Right ventricle myocardium inferior (tissue), 1 donor: ENCODE results near the gene ANTXR1. TPM values are rescaled to one million over a fixed set of nuclear protein-coding genes. Genes with fewer than 3 reads are reported as not detected.

Source experiments
- ATAC-seq: fragments of 200-7000 bp; cut with Tn5 transposase; one replicate; pipeline ENCODE4 v1.9.1; 2020; ENCODE audit warnings: mild to moderate bottlenecking, moderate library complexity
- DNase-seq: peaks from one replicate; pipeline ENCODE4 v3.0.0; 2021; ENCODE audit errors: missing footprints
- intact Hi-C: fragments of 100-400 bp; cut with DNase I; formaldehyde crosslinking; loops from one replicate; pipeline ENCODE4 v1.11.0; 2022
- total RNA-seq: library from RNA; stranded (reverse); fragmentation: NEBNext Ultra II Directional; extraction: Animal tissue kit (Norgen Biotek cat#: 25700); gene quantifications from one replicate; pipeline ENCODE4 v1.2.1, GENCODE V29; 2021
- donor health status: DM: no; HTN: yes; CAD: no; lungs with severe emphysema.

Gene ANTXR1
- total RNA-seq, 1 donor from 2014 or later = 31.9 TPM

DNA sequence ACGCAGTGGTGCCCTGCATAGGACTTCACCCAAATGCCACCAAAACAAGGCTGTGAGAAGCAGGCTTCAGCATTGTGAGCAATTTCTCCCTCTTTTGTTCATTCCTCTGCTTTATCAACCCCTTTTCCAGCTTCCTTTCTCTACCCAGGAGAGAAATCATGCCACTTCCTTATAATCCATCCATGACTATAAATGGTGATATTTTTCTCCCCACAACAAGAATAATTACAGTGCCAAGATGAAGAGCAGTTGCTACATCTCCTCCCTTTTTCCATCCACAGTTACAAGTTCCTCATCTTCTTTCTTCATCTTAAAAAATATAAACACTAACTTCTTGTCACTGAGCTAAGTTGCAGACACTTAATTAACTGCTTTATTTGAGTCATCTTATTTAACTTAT lies 167.2 kb downstream of the ANTXR1 start:
- ATAC-seq (no peak), DNase-seq (no peak)
- intact Hi-C loops = no loop called here

DNA sequence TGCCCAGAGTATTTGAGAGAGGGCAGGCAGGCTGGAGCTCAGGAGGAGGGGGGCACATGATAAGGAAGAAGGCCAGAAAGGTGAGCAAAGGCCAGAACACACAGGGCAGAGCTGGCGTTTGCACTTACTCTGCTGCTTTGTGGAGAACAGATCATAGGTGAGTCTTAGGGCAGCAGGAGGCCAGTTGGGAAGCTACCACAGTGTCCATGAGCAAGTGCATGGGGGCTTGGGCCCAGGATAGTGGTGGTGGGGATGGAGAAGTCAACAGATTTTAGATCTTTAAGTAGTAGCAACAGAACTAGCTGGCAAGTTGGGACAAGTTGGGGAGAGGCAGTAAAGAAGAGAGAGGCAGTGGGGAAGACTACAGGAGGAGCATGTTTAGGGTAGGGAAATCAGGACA lies 168.0 kb downstream of the ANTXR1 start:
- intact Hi-C loops = no loop called here

DNA sequence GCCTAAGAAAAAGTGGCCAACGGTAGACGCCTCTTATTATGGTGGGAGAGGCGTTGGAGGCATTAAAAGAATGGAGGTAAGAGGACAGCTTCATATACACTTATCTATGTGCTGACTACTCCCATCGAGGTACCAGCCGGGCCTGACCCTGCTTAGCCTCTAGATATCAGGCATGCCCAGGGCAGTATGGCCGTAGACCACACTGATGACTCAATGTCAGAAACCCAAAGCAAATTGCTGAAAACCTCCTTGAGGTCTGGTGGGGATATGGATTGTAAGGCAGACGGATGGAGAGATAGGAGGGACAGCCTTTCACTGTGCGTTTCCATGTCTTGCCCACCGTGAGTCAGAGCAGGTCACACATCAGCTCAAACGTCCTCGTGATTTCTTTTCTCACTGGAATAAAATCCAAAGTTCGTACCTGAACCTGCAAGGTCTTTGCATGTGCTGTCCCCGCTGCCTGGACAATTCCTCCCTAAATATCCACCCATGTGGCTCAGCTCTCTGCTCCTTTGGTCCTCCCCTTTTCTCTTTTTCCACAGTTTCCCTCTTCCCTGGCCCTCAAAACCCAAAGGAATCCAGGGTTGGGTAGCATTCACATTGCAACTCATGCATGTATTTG lies 168.9 kb downstream of the ANTXR1 start:
- intact Hi-C loops = no loop called here
- no peak for ATAC-seq
- no peak for DNase-seq

More for the DNA sequence above, 168.0 kb downstream of the ANTXR1 start:
- DNase-seq (no peak), ATAC-seq (no peak)

DNA sequence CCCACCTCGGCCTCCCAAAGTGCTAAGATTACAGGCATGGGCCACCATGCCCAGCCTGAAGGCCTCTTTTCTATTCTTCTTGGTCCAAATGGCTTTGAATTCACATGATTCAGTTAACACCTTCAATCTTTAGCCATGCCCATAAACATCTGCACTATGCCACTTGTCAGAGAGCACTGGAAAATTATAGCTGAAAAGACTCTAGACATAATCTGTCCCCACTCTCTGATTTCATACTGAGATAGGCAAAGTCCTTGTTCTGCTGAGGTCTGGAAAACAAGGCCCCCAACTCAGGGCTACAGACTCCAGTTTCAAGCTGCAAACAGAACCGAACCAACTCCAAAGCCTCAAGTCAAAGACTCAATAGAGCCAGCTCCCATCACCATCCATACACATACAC lies 170.7 kb downstream of the ANTXR1 start:
- ATAC-seq = no peak
- no peak for DNase-seq
- intact Hi-C loops = no loop called here

DNA sequence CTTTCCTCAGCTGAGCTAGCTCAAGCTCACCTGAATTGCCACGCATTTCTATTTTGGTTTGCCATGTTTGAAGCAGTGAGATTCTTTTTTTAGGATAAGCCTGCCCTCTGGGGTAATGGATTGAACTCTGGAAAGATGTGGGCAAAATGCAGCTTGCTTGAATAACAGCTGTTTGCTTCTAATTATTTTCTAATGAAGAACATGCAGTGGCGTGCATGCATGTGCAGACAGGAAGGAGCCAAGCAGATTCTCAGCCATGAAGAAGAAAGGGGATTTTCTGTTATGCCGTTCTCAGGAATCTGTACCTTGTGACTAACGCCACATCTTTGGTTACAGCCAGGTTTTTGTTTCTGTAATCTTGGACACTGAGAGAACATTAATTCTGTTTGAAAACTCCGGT lies 171.2 kb downstream of the ANTXR1 start:
- ATAC-seq (no peak), DNase-seq (no peak)
- intact Hi-C loops = no loop called here

DNA sequence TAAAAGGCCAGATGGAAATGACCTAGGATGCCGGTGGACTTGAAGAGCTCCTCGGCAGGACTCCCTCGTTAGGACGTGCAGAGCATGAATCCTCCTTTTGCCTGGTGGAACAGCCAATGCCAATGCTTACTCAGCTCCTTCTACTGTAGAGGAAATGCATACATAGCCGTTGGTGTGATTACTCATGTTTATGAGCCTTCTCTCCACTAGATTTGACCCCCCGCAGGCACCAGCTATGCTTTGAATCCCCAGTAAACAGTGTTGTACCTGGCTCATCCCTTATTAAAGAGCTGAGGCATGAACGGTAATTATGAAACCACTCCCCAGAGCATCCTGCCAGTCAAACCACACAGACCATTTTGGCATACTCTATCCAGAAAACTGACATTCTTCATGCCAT lies 172.8 kb downstream of the ANTXR1 start:
- ATAC-seq (no peak), DNase-seq (no peak)
- intact Hi-C loops = no loop called here

DNA sequence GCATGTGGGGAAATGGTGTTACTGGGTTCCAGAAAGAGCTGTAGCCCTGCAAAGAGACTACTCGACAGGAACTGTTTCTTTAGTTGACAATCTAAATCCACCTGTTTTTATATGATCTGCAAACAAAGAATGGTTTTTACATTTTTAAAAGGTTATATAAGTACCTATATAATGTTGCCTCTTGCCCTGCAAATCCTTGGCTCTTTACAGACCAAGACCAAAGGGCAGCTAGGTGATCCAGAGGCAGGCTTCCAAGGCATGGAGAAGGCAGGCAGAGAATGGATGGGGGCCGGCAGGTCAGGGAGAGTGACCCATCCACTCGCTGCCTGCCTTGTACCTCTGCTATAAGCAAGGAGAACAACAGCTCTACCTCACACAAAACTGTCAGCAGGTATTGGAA lies 173.6 kb downstream of the ANTXR1 start:
- no peak for ATAC-seq
- DNase-seq = no peak
- intact Hi-C loops = no loop called here

DNA sequence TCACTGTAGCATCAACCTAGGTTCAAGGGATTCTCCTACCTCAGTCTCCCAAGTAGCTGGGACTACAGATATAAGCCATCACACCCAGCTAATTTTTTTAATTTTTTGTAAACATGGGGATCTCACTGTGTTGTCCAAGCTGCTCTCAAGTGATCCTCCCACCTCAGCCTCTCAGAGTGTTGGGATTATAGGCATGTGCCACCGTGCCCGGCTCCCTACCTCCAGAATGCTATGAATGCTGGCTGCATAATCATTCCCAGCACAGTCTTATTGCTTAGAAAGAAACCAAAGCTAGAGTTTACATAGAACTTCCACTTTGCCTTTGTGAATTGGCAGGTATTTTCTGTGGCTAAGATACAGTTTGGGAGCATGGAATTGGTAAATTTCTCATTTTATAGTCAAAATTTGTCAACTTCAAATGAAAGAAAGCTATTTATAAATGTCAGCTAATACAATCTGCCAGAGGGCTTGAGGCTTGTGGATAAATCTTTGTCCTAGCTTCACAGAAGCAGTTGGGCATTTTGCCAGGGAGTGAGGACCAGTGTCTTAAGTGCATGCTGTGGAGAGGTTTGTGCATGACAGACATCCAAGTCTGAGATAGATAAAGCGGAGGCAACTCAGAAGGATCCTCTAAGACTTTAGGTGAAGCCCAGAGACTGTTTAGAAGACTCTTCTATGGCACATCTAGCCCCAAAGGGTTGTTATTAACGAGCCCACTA lies 175.4 kb downstream of the ANTXR1 start:
- no peak for DNase-seq
- intact Hi-C loops = no loop called here
- no peak for ATAC-seq

DNA sequence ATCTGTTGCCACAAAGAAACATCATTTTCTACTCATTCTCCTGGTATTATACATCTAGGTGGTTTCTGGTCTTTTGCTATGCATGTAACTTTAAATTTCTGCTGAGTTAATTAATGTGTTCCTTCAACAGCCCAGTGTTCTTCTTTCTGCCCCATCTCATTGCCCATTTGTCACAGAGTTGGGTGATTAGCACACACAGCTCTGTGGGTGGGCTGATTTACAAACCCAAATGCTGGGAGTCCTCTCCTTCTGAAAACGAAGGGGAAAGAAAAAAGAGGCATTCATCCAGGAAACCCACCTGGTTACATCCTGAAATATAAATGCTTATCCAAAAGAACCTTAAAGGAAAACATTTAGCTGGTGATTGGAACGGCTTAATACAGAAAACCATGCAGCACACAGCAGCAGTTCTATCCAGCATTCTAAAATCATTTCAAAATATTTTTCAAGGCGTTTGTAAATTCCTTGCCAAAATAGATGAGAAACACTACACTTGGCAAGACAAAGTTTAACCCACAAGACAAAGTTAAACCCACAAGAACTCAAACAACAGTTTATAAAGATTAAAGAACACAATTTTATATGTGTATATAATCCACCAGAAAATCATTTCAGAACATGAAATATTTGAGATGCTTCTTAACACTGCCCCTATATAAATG lies 177.9 kb downstream of the ANTXR1 start:
- intact Hi-C loops = no loop called here
- ATAC-seq (no peak), DNase-seq (no peak)

DNA sequence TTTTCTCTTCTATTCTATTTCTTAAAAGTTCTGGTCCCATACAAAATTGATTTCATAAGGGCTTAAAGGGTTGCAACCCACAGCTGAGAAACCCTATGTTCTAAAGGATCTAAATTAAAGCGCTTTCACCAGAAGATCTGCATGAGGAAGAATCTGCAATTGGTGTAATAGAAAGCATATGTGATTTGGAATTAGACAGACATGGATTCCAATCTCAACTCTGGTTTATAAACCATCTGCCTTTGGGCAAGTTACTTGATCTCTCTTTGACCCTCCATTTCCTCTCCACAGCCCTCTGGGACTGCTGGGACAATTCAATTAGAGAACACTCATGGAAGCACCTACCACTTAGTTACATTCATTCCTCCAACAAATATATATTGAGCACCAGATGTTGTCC lies 178.7 kb downstream of the ANTXR1 start:
- no peak for ATAC-seq
- intact Hi-C loops = no loop called here

DNA sequence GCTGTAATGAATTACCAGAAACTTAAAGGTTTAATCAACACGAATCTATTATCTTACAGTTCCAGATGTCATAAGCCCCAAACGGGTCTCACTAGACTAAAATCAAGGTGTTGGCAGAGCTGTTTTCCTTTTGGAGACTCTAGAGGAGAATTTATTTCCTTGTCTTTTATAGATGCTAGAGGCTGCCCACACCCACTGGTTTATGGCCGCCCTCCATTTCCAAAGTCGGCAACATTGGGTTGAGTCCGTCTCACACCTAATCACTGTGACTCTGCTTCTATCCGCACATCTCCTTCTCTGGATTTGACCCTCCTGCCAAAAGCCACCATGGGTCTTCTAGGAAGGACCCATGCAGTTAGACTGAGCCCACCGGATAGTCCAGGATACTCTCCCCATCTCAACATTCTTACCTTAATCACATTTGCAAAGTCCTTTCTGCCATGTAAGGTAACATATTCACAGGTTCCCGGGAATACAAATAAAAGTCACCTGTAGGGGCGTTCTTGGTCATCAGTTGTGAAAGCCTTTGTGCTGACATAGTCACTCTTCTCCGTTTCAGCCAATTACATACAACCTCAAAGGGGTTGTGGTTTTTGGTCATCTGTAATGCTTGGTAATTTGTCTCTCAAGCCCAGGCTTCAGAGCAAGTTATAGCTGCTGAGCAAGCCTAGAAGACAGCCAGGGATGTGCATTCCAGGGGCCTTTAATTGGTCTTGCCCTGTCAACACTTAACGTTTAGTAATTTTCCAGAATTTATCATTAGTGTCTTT lies 179.4 kb downstream of the ANTXR1 start:
- ATAC-seq = no peak
- intact Hi-C loops = no loop called here
- DNase-seq = no peak

More for the DNA sequence above, 178.7 kb downstream of the ANTXR1 start:
- DNase-seq = no peak

DNA sequence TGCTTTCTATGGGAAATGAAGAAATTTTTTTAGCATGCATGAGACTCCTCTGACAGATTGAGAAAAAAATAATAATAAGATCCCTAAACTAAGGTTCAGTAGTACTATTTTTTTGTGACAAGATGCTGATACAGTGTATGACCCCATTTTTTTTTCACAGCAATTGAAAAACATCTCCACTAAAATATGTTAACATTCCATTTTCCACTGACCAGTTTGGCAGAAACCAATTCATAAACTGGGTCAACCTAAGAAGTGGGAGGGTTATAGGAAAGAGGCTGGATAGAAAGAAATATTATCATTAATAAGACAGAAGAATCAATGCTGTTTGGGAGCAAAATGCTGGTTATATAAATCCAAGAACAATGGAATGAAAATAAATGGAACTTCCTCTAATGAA lies 182.7 kb downstream of the ANTXR1 start:
- ATAC-seq = no peak
- DNase-seq = no peak
- intact Hi-C loops = no loop called here

DNA sequence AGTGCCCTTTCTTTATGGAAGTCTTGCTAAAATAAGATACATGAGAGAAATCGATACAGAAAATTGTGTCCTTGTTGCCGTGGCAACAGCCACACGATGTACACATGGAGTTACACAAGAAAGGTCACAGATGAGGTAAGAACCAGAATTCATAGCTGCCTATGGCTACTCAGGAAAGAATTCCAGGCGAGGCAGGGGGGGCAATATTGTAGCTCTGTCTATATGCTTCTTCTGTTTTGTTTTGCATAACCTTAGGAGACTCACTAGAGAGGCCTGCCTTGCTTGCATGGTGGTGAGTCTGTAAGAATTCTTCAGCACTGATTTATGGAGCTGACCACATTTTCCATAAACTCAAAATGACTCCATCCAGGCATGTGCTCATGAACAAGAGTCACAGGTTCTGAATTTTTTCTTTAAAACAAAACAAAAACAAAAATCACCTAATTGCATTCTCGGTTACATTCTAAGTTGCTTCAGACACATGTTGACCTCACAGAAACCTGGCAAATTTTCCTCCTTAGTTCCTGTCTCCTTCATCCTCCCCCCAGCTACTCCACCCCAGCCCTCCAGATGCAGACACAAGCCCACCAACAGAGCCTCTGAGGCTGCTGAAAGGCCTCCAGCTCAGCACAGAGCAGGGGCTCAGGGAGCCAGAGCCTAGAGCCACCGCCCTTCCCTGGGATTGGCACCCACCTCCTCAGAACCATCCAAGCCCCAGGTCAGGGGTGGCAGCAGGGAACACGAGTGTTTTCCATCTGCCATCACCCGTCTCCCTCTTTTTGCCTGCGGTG lies 183.5 kb downstream of the ANTXR1 start:
- peak; percentile 66 for DNase-seq
- ATAC-seq = no peak
- intact Hi-C loops = no loop called here

DNA sequence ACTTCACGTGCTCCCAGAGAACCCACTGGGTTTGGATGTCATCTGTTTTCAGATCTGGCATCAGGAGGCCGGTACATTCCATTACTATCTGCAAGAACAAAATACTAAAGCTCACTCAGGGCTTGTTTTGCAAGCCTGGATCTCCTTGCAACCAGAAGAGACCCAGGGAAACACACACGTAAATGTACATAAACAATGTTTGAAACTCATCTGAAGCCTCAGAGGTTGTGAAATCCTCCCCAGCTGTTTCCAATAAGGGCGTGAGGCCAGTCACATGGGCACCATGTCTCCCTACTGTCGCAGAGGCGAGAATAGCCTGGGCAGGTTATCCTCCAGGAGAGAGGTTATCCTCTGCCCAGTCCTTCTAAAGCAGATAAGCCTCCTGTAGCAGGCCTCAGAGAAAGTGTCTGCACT lies 187.1 kb downstream of the ANTXR1 start:
- peak; percentile 49 for ATAC-seq
- no peak for DNase-seq
- intact Hi-C loops = no loop called here

DNA sequence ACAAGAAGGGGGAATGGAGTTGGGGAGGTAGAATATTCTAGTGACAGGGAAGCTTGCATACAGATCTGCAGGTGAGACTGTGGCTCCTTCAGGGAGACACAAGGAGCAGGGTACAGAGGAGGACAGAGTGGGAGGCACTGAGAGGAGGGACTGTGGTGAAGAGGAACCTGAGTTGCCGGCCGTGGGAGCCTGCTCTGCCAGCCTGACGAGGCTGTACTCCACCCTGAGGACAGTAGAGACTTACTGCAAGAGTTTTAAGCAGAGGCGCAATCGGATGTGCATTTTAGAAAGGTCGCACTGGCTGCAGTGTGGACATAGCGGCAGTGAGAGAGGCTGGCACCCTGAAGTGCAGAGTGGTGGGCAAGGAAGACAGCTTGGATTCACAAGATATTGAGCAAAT lies 188.3 kb downstream of the ANTXR1 start:
- DNase-seq = no peak
- intact Hi-C loops = no loop called here
- no peak for ATAC-seq

DNA sequence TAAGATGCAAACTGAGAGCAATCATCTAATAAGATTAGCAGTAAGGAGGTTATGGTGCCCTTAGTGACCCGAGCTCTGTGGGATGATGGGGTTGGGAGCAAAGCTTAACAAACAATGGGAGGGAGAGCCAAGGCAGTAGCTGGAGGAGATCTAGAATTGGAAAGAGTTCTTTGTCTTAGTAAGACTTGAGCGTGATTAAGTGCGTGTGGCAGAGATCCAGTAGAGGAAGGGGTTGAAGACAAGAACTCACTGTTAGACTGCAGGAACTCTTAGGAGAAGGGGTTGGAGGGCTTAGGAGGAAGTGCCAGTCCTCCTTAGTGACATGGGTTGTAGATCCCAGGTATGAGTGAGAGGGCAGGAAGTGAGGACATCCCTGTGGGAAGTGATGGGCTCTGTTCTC lies 189.3 kb downstream of the ANTXR1 start:
- no peak for ATAC-seq
- intact Hi-C loops = no loop called here
- no peak for DNase-seq

DNA sequence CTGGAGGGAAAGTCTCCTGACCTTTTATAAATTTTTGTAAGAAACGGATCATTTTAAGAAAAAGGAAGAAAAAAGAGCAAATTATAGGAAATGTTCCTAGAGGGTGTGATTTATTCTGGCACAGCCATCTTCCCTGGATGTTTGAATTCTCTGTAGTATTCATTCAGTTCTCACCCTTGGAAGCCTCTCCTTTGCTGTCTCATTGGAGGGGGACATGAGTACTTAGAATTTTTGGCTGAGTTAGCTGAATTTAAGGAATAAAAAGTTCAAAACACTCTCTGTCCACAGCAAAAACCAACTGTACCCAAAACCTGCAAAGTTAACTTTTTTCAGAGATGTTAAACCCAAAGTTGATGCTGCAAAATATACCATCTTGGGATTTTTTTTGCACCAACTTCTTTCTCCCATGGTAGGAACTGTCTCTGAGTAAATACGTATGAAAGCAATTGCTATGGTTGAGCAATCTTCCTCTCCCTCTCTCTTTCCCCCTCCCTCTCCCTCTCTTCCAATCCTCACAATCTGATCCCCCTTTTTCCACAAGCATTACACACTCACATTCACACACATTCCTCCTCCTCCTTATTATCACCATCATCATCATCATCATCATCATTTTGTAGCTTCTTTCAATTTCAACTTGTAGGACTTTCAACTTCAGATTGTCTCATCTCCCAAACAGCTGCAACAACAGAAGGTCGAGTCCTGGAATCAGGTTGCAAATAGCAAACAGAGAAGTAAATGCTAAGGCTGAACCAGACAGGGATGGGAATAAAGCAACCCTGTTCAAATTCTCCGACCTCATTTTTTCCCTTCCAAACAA lies 190.4 kb downstream of the ANTXR1 start:
- ATAC-seq = peak; percentile 77
- DNase-seq = no peak
- intact Hi-C loops = no loop called here

DNA sequence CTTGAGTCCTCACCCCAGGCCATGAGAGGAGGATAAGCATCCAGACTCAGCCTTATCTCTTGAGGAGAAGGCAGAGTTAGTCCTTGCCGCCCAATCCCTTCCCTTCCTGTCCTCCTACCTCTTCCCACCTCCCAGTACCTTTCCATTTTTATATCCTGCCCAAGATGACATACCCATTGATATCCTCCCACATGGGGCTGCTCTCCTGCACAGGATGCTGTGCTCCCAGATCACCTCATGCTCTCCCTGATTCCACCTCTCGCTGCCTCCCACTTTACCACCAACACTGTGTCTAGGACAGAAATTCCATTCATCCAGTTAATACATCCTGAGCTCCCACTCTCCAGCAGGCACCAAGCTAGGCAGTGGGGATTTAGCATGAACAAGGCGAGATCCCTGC lies 191.7 kb downstream of the ANTXR1 start:
- no peak for ATAC-seq
- intact Hi-C loops = no loop called here
- no peak for DNase-seq
